CD4-positive, alpha-beta memory T cell (primary cell): ENCODE measurements around the gene C1orf21. TPM values are rescaled to one million over a fixed set of nuclear protein-coding genes. Genes with fewer than 3 reads are reported as not detected.

Experiments
- CTCF ChIA-PET: fragments of 350-600 bp; sonication (Branson Sonifier 250); formaldehyde crosslinking; loops from one replicate; lab custom pipeline; 2021; ENCODE audit warnings: inconsistent platforms; ENCODE audit not compliant: partially characterized antibody; lab: Charles Lee
- POLR2A ChIA-PET: fragments of 350-600 bp; sonication (Branson Sonifier 250); formaldehyde crosslinking; loops from one replicate; lab custom pipeline; 2021; ENCODE audit not compliant: partially characterized antibody; lab: Charles Lee
- DNase-seq, 5 donors: peaks; one replicate each; pipeline versions ENCODE4 v3.0.0 to v3.0.0-alpha.2; 2020 to 2022; ENCODE audit warnings: mixed read lengths in 1 of 5
- H3K27ac ChIP-seq: one replicate; pipeline ENCODE4 v1.7.0; 2013; ENCODE audit warnings: low read depth, low read length
- H3K27me3 ChIP-seq: 2 replicates; pipeline ENCODE4 v1.7.0; 2013; ENCODE audit warnings: mild to moderate bottlenecking, low read length, moderate library complexity; ENCODE audit not compliant: insufficient read depth
- H3K36me3 ChIP-seq: 2 replicates; pipeline ENCODE4 v1.7.0; 2013; ENCODE audit warnings: mild to moderate bottlenecking, low read length, moderate library complexity; ENCODE audit not compliant: insufficient read depth
- H3K4me1 ChIP-seq: 2 replicates; pipeline ENCODE4 v1.7.0; 2013; ENCODE audit warnings: mild to moderate bottlenecking, low read length, moderate library complexity; ENCODE audit not compliant: insufficient read depth
- H3K4me3 ChIP-seq, 2 donors: one replicate each; pipeline ENCODE4 v1.7.0; 2013; ENCODE audit warnings: low read length in 2 of 2, mild to moderate bottlenecking in 1 of 2
- H3K9me3 ChIP-seq, 2 donors: one replicate each; pipeline ENCODE4 v1.7.0; 2013; ENCODE audit warnings: low read length in 2 of 2, control low read depth in 1 of 2; ENCODE audit not compliant: control insufficient read depth in 1 of 2
- H3K27ac Mint-ChIP-seq, 7 donors: one replicate each; pipeline ENCODE4 v1.8.0; 2020 to 2021; ENCODE audit warnings: mixed read lengths in 7 of 7, mild to moderate bottlenecking in 6 of 7, inconsistent platforms in 3 of 7, moderate library complexity in 3 of 7
- H3K27me3 Mint-ChIP-seq, 2 donors: one replicate each; pipeline ENCODE4 v1.8.0; 2020 to 2021; ENCODE audit warnings: mixed read lengths in 2 of 2
- H3K36me3 Mint-ChIP-seq, 2 donors: one replicate each; pipeline ENCODE4 v1.8.0; 2020 to 2021; ENCODE audit warnings: mixed read lengths in 2 of 2, inconsistent platforms in 1 of 2, mild to moderate bottlenecking in 1 of 2
- H3K4me1 Mint-ChIP-seq, 4 donors: one replicate each; pipeline ENCODE4 v1.8.0; 2020 to 2021; ENCODE audit warnings: mixed read lengths in 4 of 4, mild to moderate bottlenecking in 1 of 4
- H3K4me3 Mint-ChIP-seq, 8 donors: one replicate each; pipeline ENCODE4 v1.8.0; 2020 to 2021; ENCODE audit warnings: mixed read lengths in 8 of 8, mild to moderate bottlenecking in 7 of 8, moderate library complexity in 6 of 8, inconsistent platforms in 3 of 8
- H3K9me3 Mint-ChIP-seq, 8 donors: one replicate each; pipeline ENCODE4 v1.8.0; 2020 to 2021; ENCODE audit warnings: mixed read lengths in 8 of 8, mild to moderate bottlenecking in 5 of 8, inconsistent platforms in 3 of 8, moderate library complexity in 1 of 8
- intact Hi-C: fragments of 100-400 bp; cut with micrococcal nuclease; formaldehyde crosslinking; loops from one replicate; pipeline ENCODE4 v1.15.1; 2023
- polyA plus RNA-seq, 2 donors: library from polyadenylated mRNA; unstranded; fragments of 300-500 nt; fragmentation: Illumina TruSeq; gene quantifications; one replicate each; pipeline ENCODE4 v1.2.3, GENCODE V29; 2021
- total RNA-seq, 2 experiments: library from RNA; stranded (reverse); gene quantifications; one replicate each; pipeline ENCODE4 v1.2.3, GENCODE V29; 2021

The C1orf21 gene
- total and polyA plus RNA-seq, 4 experiments from 2014 or later = 0.20 to 0.80 (median 0.55) TPM

- Mint-ChIP-seq H3K4me1 (no peaks in the 10 kb centered on the region), H3K9me3 (peaks cover 4 to 15% (median 10%) of the 10 kb centered on the region in 8 donors), H3K4me3 (no peak overlapping the region), H3K36me3 (no peaks in the 10 kb centered on the region), H3K27me3 (peaks cover 10 to 15% of the 10 kb centered on the region in 2 donors), H3K27ac (no peak overlapping the region)
- no peak for DNase-seq
- intact Hi-C loops = no loop called here
- no peaks in the 10 kb centered on the region for H3K4me1 ChIP-seq
- ChIA-PET CTCF (no interaction called here), POLR2A (no interaction called here)
- no peaks in the 10 kb centered on the region for H3K27me3 ChIP-seq
- H3K4me3 ChIP-seq = no peak overlapping the region
- no peak overlapping the region for H3K27ac ChIP-seq
- H3K36me3 ChIP-seq = no peaks in the 10 kb centered on the region
- H3K9me3 ChIP-seq = no peaks in the 10 kb centered on the region
Observed at GRCh38 chr1:184539580-184539979, 152.8 kb downstream of the C1orf21 start.

DNA sequence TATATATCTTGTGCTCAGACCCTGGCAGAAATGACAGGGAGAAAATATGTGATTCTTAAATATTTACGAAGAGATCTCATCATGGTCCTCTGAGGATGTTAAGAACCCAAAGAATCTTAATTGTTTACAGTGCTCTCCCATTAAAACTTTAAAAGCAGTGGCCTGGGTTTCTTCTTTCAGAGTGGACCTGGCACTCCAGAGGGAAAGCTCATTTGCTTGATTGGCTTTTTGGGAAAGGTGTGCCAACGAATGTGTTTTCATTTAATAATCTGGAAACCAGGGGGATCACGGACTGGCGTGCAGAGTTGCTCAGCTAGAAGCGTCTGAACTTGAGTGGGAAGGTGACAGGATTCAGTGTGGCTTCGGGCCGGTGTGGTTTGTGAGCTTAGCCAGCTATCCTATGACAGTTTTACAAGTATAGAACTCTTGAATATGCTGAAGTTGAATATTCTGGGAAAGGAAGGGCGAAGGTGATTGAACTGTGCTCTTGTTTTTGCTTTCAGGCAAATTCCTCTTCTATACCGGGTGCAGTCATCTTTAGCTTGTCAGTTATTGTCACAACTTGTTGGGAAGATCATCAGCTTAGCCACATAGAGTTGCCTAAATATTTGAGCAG, 154.8 kb downstream of the C1orf21 start:
- H3K27ac Mint-ChIP-seq = no peak overlapping the region
- peaks cover 4 to 6% of the 10 kb centered on the region in 2 donors for H3K27me3 Mint-ChIP-seq
- no peak overlapping the region for H3K27ac ChIP-seq
- no peaks in the 10 kb centered on the region for H3K9me3 ChIP-seq
- ChIA-PET POLR2A (no interaction called here), CTCF (no interaction called here)
- no peak overlapping the region for H3K4me3 ChIP-seq
- no peak for DNase-seq
- H3K4me3 Mint-ChIP-seq = no peak overlapping the region
- no peaks in the 10 kb centered on the region for H3K36me3 ChIP-seq
- H3K4me1 Mint-ChIP-seq = no peaks in the 10 kb centered on the region
- H3K36me3 Mint-ChIP-seq = no peaks in the 10 kb centered on the region
- H3K9me3 Mint-ChIP-seq = peaks cover 3 to 15% (median 9%) of the 10 kb centered on the region in 8 donors
- H3K4me1 ChIP-seq = no peaks in the 10 kb centered on the region
- intact Hi-C loops = no loop called here
- no peaks in the 10 kb centered on the region for H3K27me3 ChIP-seq

- Mint-ChIP-seq H3K4me3 (no peak overlapping the region), H3K27ac (no peak overlapping the region), H3K4me1 (no peaks in the 10 kb centered on the region), H3K36me3 (no peaks in the 10 kb centered on the region), H3K9me3 (peaks cover 3 to 12% (median 7%) of the 10 kb centered on the region in 8 donors), H3K27me3 (peaks cover 6 to 7% of the 10 kb centered on the region in 2 donors)
- Histone ChIP-seq H3K36me3 (no peaks in the 10 kb centered on the region), H3K27ac (no peak overlapping the region), H3K4me3 (no peak overlapping the region), H3K27me3 (no peaks in the 10 kb centered on the region), H3K4me1 (no peaks in the 10 kb centered on the region), H3K9me3 (no peaks in the 10 kb centered on the region)
- intact Hi-C loops = no loop called here
- ChIA-PET POLR2A (no interaction called here), CTCF (no interaction called here)
- DNase-seq = no peak
Observed at GRCh38 chr1:184542291-184542690, 155.5 kb downstream of the C1orf21 start.

DNA sequence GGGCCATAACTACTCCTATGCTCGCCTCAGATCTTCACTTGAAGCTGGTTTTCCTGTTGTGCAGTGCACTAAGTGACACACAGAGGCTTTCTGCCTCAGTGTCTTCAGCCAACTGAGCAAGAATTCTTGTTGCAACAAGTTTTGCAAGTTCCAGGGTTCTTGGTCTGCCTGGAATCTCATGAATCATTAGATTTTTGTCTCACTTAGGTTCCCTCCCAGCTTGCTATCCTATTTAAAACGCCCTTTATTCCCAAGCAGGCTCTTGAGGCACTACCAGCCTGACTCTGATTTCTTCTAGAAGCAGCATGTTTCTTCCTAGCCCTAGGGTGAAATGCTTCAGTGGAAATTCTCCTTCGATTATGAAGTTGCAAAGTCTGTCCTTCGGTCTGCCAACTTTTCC, 158.8 kb downstream of the C1orf21 start:
- no peaks in the 10 kb centered on the region for H3K36me3 Mint-ChIP-seq
- intact Hi-C loops = no loop called here
- POLR2A ChIA-PET = no interaction called here

GRCh38 chr1:184552446-184552845, 165.6 kb downstream of the C1orf21 start:
- H3K36me3 ChIP-seq = no peaks in the 10 kb centered on the region
- ChIA-PET CTCF (no interaction called here), POLR2A (no interaction called here)
- H3K27ac Mint-ChIP-seq = no peak overlapping the region
- no peak overlapping the region for H3K4me3 Mint-ChIP-seq
- no peak overlapping the region for H3K27ac ChIP-seq
- intact Hi-C loops = no loop called here
- DNase-seq = no peak
- H3K9me3 Mint-ChIP-seq = peaks cover 0 to under 1% (median 0%) of the 10 kb centered on the region in 8 donors
- no peaks in the 10 kb centered on the region for H3K36me3 Mint-ChIP-seq
- H3K4me3 ChIP-seq = no peak overlapping the region
- H3K27me3 Mint-ChIP-seq = peaks cover 3 to 11% of the 10 kb centered on the region in 2 donors
- no peaks in the 10 kb centered on the region for H3K9me3 ChIP-seq
- H3K4me1 Mint-ChIP-seq = no peaks in the 10 kb centered on the region
- H3K4me1 ChIP-seq = no peaks in the 10 kb centered on the region
- no peaks in the 10 kb centered on the region for H3K27me3 ChIP-seq

More for the DNA sequence above, 158.8 kb downstream of the C1orf21 start:
- Mint-ChIP-seq H3K9me3 (no peaks in the 10 kb centered on the region), H3K27me3 (peaks cover 7 to 8% of the 10 kb centered on the region in 2 donors), H3K4me3 (no peak overlapping the region), H3K27ac (no peak overlapping the region), H3K4me1 (no peaks in the 10 kb centered on the region)
- CTCF ChIA-PET = no interaction called here
- H3K27me3 ChIP-seq = no peaks in the 10 kb centered on the region
- H3K9me3 ChIP-seq = no peaks in the 10 kb centered on the region
- H3K4me3 ChIP-seq = no peak overlapping the region
- no peaks in the 10 kb centered on the region for H3K4me1 ChIP-seq
- H3K36me3 ChIP-seq = no peaks in the 10 kb centered on the region
- DNase-seq = no peak
- no peak overlapping the region for H3K27ac ChIP-seq

DNA sequence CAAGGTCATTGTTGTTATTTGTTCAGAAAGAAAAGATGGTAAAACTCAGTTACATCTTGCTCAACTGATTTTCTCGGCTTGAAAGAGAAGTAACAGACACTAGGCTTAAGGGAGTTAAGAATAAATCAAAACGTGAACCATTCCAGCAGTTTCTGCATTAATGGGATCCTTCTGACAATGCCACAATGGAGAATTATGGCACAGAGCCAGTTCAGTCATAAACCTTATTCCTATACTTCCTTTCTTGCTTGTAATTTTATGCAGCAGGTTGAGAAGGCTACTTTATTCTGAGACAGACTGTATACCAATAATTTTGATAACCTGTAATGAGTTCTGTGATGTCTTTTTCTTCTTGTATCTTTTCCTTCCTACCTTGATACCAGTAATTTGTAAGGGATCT, 167.0 kb downstream of the C1orf21 start:
- Histone ChIP-seq H3K4me3 (no peak overlapping the region), H3K27me3 (no peaks in the 10 kb centered on the region), H3K36me3 (no peaks in the 10 kb centered on the region), H3K9me3 (no peaks in the 10 kb centered on the region), H3K4me1 (no peaks in the 10 kb centered on the region), H3K27ac (no peak overlapping the region)
- H3K9me3 Mint-ChIP-seq = peaks cover 0 to 2% (median 0%) of the 10 kb centered on the region in 8 donors
- H3K4me1 Mint-ChIP-seq = no peaks in the 10 kb centered on the region
- no peak overlapping the region for H3K4me3 Mint-ChIP-seq
- intact Hi-C loops = no loop called here
- no peak overlapping the region for H3K27ac Mint-ChIP-seq
- no peak for DNase-seq
- peaks cover 1 to 11% of the 10 kb centered on the region in 2 donors for H3K27me3 Mint-ChIP-seq
- H3K36me3 Mint-ChIP-seq = no peaks in the 10 kb centered on the region
- CTCF ChIA-PET = no interaction called here
- POLR2A ChIA-PET = no interaction called here

GRCh38 chr1:184555665-184556641, 169.1 kb downstream of the C1orf21 start:
- intact Hi-C loops = no loop called here

More at GRCh38 chr1:184555665-184556641, 169.1 kb downstream of the C1orf21 start:
- no peak for DNase-seq
- POLR2A ChIA-PET = no interaction called here
- no peaks in the 10 kb centered on the region for H3K4me1 Mint-ChIP-seq
- Histone ChIP-seq H3K36me3 (no peaks in the 10 kb centered on the region), H3K27me3 (no peaks in the 10 kb centered on the region), H3K27ac (no peak overlapping the region), H3K4me1 (no peaks in the 10 kb centered on the region), H3K4me3 (no peak overlapping the region), H3K9me3 (no peaks in the 10 kb centered on the region)
- CTCF ChIA-PET = no interaction called here
- peaks cover 0 to 11% of the 10 kb centered on the region in 2 donors for H3K27me3 Mint-ChIP-seq
- peaks cover 0 to 2% (median 0%) of the 10 kb centered on the region in 8 donors for H3K9me3 Mint-ChIP-seq
- no peaks in the 10 kb centered on the region for H3K36me3 Mint-ChIP-seq
- no peak overlapping the region for H3K4me3 Mint-ChIP-seq
- H3K27ac Mint-ChIP-seq = no peak overlapping the region
